Aorta (tissue), 5 donors: ENCODE data around the gene MAML2. TPM values are rescaled to one million over a fixed set of nuclear protein-coding genes. Genes with fewer than 3 reads are reported as not detected.

Experiments
- ATAC-seq: fragments of 200-7000 bp; cut with Tn5 transposase; one replicate; pipeline ENCODE4 v1.9.1; 2022; ENCODE audit warnings: moderate library complexity; ENCODE audit not compliant: low FRiP score
- DNase-seq, 2 donors: peaks; one replicate each; pipeline ENCODE4 v3.0.0-alpha.2; 2020
- H3K27ac ChIP-seq, 2 donors: one replicate each; pipeline ENCODE4 v1.5.1; 2013; ENCODE audit warnings: low read length in 2 of 2, mild to moderate bottlenecking in 2 of 2, moderate library complexity in 2 of 2, control low read depth in 1 of 2, inconsistent platforms in 1 of 2, low read depth in 1 of 2
- H3K27me3 ChIP-seq, 2 donors: one replicate each; pipeline ENCODE4 v1.6.1; 2013; ENCODE audit warnings: control low read depth in 1 of 2, low read length in 1 of 2, mild to moderate bottlenecking in 1 of 2, moderate library complexity in 1 of 2; ENCODE audit not compliant: insufficient read depth in 2 of 2, control insufficient read depth in 1 of 2
- H3K36me3 ChIP-seq, 2 donors: one replicate each; pipeline ENCODE4 v1.6.1; 2013; ENCODE audit warnings: control low read depth in 1 of 2, low read length in 1 of 2, mild to moderate bottlenecking in 1 of 2; ENCODE audit not compliant: insufficient read depth in 2 of 2, control insufficient read depth in 1 of 2
- H3K4me1 ChIP-seq, 2 donors: one replicate each; pipeline ENCODE4 v1.6.1; 2013; ENCODE audit warnings: low read length in 2 of 2, control low read depth in 1 of 2, mild to moderate bottlenecking in 1 of 2, moderate library complexity in 1 of 2; ENCODE audit not compliant: insufficient read depth in 2 of 2, control insufficient read depth in 1 of 2
- H3K4me3 ChIP-seq, 2 donors: one replicate each; pipeline ENCODE4 v1.5.1; 2013; ENCODE audit warnings: low read length in 2 of 2, control low read depth in 1 of 2, mild to moderate bottlenecking in 1 of 2
- H3K9me3 ChIP-seq: one replicate; pipeline ENCODE4 v1.6.1; 2013; ENCODE audit warnings: mild to moderate bottlenecking, low read length; ENCODE audit not compliant: control insufficient read depth
- WGBS, 2 donors: extraction: QIAGEN DNeasy Blood & Tissue Kit; methylation state at CpG; one replicate each; pipeline ENCODE4 v1.1.7; 2013; 5-methylcytosine and 5-hydroxymethylcytosine counted together
- intact Hi-C, 2 donors: fragments of 100-400 bp; cut with DNase I; formaldehyde crosslinking; loops; one replicate each; pipeline versions ENCODE4 v1.14.2 to v1.15.0; 2022
- polyA plus RNA-seq, 2 donors: library from polyadenylated mRNA; stranded (reverse); fragments of 200-250 nt; gene quantifications; one replicate each; pipeline ENCODE4 v1.2.3, GENCODE V29; 2013
- total RNA-seq, 2 donors: library from RNA; stranded (reverse); fragmentation: NEBNext Ultra II Directional; extraction: Animal tissue kit (Norgen Biotek cat#: 25700); gene quantifications; one replicate each; pipeline ENCODE4 v1.2.1, GENCODE V29; 2021
- donor health status: healthy with polysubstance abuse.
- donor health status: Bipolar disorder and iron deficiency.
- donor health status: DM: no; HTN: no; CAD: no.
- donor health status: DM: no; HTN: no; CAD: no.
- donor health status: DM: yes; HTN: yes; CAD: no.

The MAML2 gene
- total and polyA plus RNA-seq, 4 donors: 6.0 to 27.5 (median 14.0) TPM

- no peak overlapping the region for H3K27ac ChIP-seq
- H3K27me3 ChIP-seq: no peaks in the 10 kb centered on the region
- no peak overlapping the region for H3K4me3 ChIP-seq
- WGBS, 2 donors: 75 to 85% methylated on average over 5 of the region's 5 CpGs
- DNase-seq (no peak), ATAC-seq (no peak)
- H3K36me3 ChIP-seq: no peaks in the 10 kb centered on the region
- no peaks in the 10 kb centered on the region for H3K9me3 ChIP-seq
- peaks cover 6 to 22% of the 10 kb centered on the region in 2 donors for H3K4me1 ChIP-seq
- intact Hi-C loops: loop anchor here (5.0 to 10.0 kb wide), 2 partner anchors 47 to 65 kb away; no protein-coding TSS in a partner anchor
Measured at GRCh38 chr11:96309643-96310017, 33.4 kb downstream of the MAML2 start.

GRCh38 chr11:96309016-96309642, 33.9 kb downstream of the MAML2 start:
- no peak for ATAC-seq
- Histone ChIP-seq H3K4me1 (peaks cover 5 to 17% of the 10 kb centered on the region in 2 donors), H3K36me3 (no peaks in the 10 kb centered on the region), H3K27me3 (no peaks in the 10 kb centered on the region), H3K27ac (peak overlapping the region in 1 of 2 donors; percentile 44), H3K9me3 (no peaks in the 10 kb centered on the region), H3K4me3 (no peak overlapping the region)
- 96 to 99% methylated on average over 2 of the region's 2 CpGs for WGBS, 2 donors
- DNase-seq: no peak
- intact Hi-C loops: loop anchor here in 1 of 2 donors (5.0 kb wide), 1 partner anchor 47 kb away; no protein-coding TSS in a partner anchor

GRCh38 chr11:96307776-96308140, 35.2 kb downstream of the MAML2 start:
- H3K4me3 ChIP-seq: peak overlapping the region; percentile 6 to 38
- H3K9me3 ChIP-seq: no peaks in the 10 kb centered on the region
- no peaks in the 10 kb centered on the region for H3K36me3 ChIP-seq
- peak overlapping the region; percentile 47 to 59 for H3K27ac ChIP-seq
- H3K27me3 ChIP-seq: no peaks in the 10 kb centered on the region
- peaks cover 8 to 16% of the 10 kb centered on the region in 2 donors for H3K4me1 ChIP-seq
- DNase-seq (no peak), ATAC-seq (peak; percentile 52)
- whole genome bisulfite sequencing, 2 donors: 22 to 24% methylated on average over 3 of the region's 3 CpGs
- intact Hi-C loops: loop anchor here in 1 of 2 donors (5.0 kb wide), 1 partner anchor 45 kb away; no protein-coding TSS in a partner anchor

- H3K27me3 ChIP-seq: no peaks in the 10 kb centered on the region
- intact Hi-C loops: loop anchor here in 1 of 2 donors (5.0 kb wide), 1 partner anchor 45 kb away; no protein-coding TSS in a partner anchor
- peak; percentile 80 to 88 for DNase-seq
- peak overlapping the region; percentile 87 for H3K27ac ChIP-seq
- peaks cover 8 to 20% of the 10 kb centered on the region in 2 donors for H3K4me1 ChIP-seq
- peak; percentile 93 for ATAC-seq
- 1 to 2% methylated on average over 10 of the region's 10 CpGs for WGBS, 2 donors
- H3K36me3 ChIP-seq: no peaks in the 10 kb centered on the region
- H3K9me3 ChIP-seq: no peaks in the 10 kb centered on the region
- peak overlapping the region; percentile 44 to 47 for H3K4me3 ChIP-seq
Measured at GRCh38 chr11:96306933-96307775, 35.8 kb downstream of the MAML2 start.

- Histone ChIP-seq H3K4me1 (peaks cover 8 to 17% of the 10 kb centered on the region in 2 donors), H3K36me3 (no peaks in the 10 kb centered on the region), H3K4me3 (no peak overlapping the region), H3K9me3 (no peaks in the 10 kb centered on the region), H3K27me3 (no peaks in the 10 kb centered on the region), H3K27ac (peak overlapping the region; percentile 78 to 87)
- intact Hi-C loops: loop anchor here in 1 of 2 donors (5.0 kb wide), 1 partner anchor 44 kb away; no protein-coding TSS in a partner anchor
- ATAC-seq (no peak), DNase-seq (no peak)
- WGBS, 2 donors: 3 to 7% methylated on average over 3 of the region's 3 CpGs
Measured at GRCh38 chr11:96306600-96306932, 36.4 kb downstream of the MAML2 start.

GRCh38 chr11:96306071-96306470, 36.9 kb downstream of the MAML2 start:
- Histone ChIP-seq H3K36me3 (no peaks in the 10 kb centered on the region), H3K27ac (peak overlapping the region; percentile 78 to 87), H3K9me3 (no peaks in the 10 kb centered on the region), H3K4me3 (no peak overlapping the region), H3K27me3 (no peaks in the 10 kb centered on the region), H3K4me1 (peaks cover 8 to 15% of the 10 kb centered on the region in 2 donors)
- intact Hi-C loops: loop anchor here in 1 of 2 donors (5.0 kb wide), 1 partner anchor 44 kb away; no protein-coding TSS in a partner anchor
- WGBS, 2 donors: 52 to 64% methylated on average over 1 of the region's 1 CpG
- DNase-seq (no peak), ATAC-seq (no peak)

- WGBS, 2 donors: 18 to 43% methylated on average over 3 of the region's 3 CpGs
- Histone ChIP-seq H3K27ac (peak overlapping the region in 1 of 2 donors; percentile 90), H3K9me3 (no peaks in the 10 kb centered on the region), H3K36me3 (no peaks in the 10 kb centered on the region), H3K4me3 (no peak overlapping the region), H3K4me1 (peaks cover 11 to 14% of the 10 kb centered on the region in 2 donors), H3K27me3 (no peaks in the 10 kb centered on the region)
- ATAC-seq (no peak), DNase-seq (no peak)
- intact Hi-C loops: no loop called here
Measured at GRCh38 chr11:96303980-96304379, 39.0 kb downstream of the MAML2 start.

GRCh38 chr11:96303064-96303463, 39.9 kb downstream of the MAML2 start:
- Histone ChIP-seq H3K4me3 (no peak overlapping the region), H3K4me1 (peaks cover 11 to 14% of the 10 kb centered on the region in 2 donors), H3K9me3 (no peaks in the 10 kb centered on the region), H3K36me3 (no peaks in the 10 kb centered on the region), H3K27ac (no peak overlapping the region), H3K27me3 (no peaks in the 10 kb centered on the region)
- DNase-seq (no peak), ATAC-seq (no peak)
- WGBS, 2 donors: 0 to 3% methylated on average over 1 of the region's 1 CpG
- intact Hi-C loops: no loop called here
